IPS-18c (cell line): ENCODE data around the gene CXCL1.
"Not testable (repeated sequence)": the region's sequence is repeated elsewhere in the genome, so short reads cannot be mapped to it uniquely, and the experiment has no call there.

Experiments used
- H3K4me3 ChIP-seq: 2 replicates; pipeline ENCODE4 v1.7.0; 2013; ENCODE audit warnings: low read depth, mild to moderate bottlenecking, low read length, moderate library complexity; ENCODE audit not compliant: insufficient read depth
- H3K9me3 ChIP-seq: one replicate; pipeline ENCODE4 v1.6.1; 2013; ENCODE audit warnings: mild to moderate bottlenecking, low read length, moderate library complexity; ENCODE audit not compliant: control insufficient read depth, insufficient read depth

CXCL1 gene

GRCh38 chr4:73896416-73896815, 27.2 kb downstream of the CXCL1 start:
- Histone ChIP-seq H3K9me3 (no peaks in the 10 kb centered on the region), H3K4me3 (no peak overlapping the region)

DNA sequence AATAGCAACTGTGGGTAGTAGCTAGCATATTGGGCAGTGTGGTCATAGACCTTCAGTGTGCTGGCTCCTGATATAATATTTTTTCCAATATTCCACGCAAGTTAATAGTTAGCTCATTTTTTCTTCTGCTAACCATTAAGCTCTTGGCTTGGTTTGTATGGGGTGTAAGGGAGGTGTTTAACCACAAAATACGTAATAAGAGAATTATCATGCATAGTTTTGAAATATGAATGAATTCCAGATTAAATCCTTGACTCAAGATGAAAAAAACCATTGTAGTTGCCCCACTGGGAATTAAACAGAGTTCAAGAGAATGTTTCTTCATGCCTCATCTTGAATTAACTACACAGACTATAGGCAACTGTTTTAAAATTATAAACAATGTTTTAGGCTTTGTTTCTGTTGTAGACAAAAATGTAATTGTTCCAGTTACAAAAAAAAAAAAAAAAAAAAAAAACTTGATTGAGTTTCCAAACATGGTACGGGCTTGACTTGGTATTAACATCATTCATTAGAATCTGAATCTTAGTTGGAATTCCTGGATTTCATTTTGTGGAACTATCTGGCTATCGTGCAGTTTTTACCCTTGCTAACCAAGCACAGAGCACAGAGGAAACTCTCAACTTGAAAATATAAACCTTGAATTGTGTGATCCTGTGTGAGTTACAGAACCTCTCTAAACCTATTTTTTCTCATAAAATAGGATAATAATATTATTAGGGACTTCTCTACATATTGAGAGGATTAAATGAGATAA, 28.4 kb downstream of the CXCL1 start:
- Histone ChIP-seq H3K4me3 (no peak overlapping the region), H3K9me3 (no peaks in the 10 kb centered on the region)

DNA sequence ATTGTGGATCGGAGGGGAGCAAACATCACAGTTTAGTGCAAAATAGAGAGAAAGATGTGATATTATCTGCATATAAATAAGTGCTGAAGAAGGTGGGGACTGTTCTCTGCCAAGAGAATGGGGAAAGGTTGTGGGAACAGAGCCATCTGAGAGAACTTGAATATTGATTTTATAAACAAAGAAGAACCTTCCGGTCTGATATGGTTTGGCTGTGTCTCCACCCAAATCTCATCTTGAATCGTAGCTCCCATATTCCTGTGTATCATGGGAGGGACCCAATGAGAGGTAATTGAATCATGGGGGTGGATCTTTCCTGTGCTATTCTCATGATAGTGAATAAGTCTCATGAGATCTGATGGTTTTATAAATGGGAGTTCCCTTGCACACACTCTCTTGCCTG, 30.1 kb downstream of the CXCL1 start:
- H3K9me3 ChIP-seq, result not testable (repeated sequence)

GRCh38 chr4:73901031-73901430, 31.8 kb downstream of the CXCL1 start:
- H3K9me3 ChIP-seq, result no peaks in the 10 kb centered on the region
- H3K4me3 ChIP-seq, result no peak overlapping the region

More for the DNA sequence above, 30.1 kb downstream of the CXCL1 start:
- not testable (repeated sequence) for H3K4me3 ChIP-seq

GRCh38 chr4:73902038-73902637, 32.9 kb downstream of the CXCL1 start:
- Histone ChIP-seq H3K9me3 (no peaks in the 10 kb centered on the region), H3K4me3 (no peak overlapping the region)

DNA sequence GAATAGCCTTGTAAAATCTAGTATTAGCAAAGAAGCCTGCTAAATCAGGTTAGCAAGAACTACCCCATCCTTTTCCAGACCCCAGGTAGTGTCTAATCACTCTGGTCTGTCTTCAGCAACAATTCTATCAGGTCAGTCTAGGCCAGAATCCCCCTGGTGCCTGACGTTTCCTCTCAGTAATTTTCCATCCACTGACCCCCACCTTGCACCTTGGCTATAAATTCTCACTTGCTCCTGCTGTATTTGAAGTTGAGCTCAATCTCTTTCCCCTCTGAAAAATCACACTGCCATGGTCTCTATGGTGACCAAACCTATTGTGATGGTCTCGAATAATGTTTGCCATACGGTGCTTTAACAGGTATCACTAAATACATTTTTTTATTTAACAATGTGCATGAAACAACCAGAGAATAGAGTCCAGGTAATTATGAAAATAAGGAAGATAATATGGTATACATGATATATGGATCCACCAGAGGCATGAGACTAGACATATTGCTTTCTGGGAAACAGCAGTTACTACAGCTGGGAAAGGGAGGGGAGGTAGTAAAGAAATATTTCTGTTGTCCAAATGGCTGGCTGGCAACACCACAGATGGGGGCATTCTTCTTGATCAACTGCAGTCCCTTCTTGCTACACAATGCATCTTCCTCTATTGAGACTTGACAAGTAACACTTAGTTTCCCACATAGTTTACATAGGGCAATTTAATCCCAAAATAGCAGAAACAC, 33.8 kb downstream of the CXCL1 start:
- H3K4me3 ChIP-seq, result no peak overlapping the region

GRCh38 chr4:73904491-73904890, 35.3 kb downstream of the CXCL1 start:
- no peak overlapping the region for H3K4me3 ChIP-seq

More for the DNA sequence above, 33.8 kb downstream of the CXCL1 start:
- no peaks in the 10 kb centered on the region for H3K9me3 ChIP-seq

DNA sequence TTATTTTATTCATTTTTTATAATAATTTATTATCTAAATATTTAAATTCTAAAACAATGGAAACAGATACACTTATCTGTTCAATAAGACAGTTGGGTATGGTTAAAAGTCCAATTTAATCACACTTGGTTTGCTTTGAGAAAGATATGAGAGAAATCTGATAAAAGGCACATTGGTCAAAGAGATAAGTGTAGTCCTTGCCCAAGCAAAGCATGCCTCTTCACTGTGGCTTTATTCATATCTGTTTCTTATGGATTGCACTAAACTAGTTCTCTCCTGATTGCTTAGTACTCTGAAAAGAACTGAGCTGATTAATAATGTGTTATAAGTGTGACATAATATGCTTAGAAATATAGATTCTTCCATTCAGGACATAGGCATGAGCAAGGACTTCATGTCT, 39.8 kb downstream of the CXCL1 start:
- no peaks in the 10 kb centered on the region for H3K9me3 ChIP-seq
- H3K4me3 ChIP-seq, result no peak overlapping the region

More at GRCh38 chr4:73904491-73904890, 35.3 kb downstream of the CXCL1 start:
- no peaks in the 10 kb centered on the region for H3K9me3 ChIP-seq

GRCh38 chr4:73911746-73912145, 42.6 kb downstream of the CXCL1 start:
- no peak overlapping the region for H3K4me3 ChIP-seq
- no peaks in the 10 kb centered on the region for H3K9me3 ChIP-seq

DNA sequence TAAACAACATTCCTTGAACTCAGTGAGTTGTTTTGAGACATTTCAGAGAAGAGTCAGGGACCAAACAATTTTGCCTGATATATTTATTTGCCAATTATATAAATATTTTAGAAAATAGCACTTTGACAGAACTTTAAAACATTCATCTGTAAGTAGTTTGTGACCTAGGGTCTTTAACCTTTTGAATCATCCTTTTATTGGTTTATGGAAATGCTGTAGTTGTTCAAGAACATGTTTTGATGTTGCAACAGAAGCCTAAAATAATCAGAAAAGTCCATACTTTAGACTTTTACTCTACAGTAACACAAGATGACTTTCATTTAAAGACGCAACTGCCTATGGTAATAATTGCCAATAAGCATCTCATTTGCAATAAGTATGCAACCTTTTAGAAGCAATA, 43.0 kb downstream of the CXCL1 start:
- no peaks in the 10 kb centered on the region for H3K9me3 ChIP-seq
- H3K4me3 ChIP-seq, result no peak overlapping the region

GRCh38 chr4:73914071-73914470, 44.9 kb downstream of the CXCL1 start:
- Histone ChIP-seq H3K4me3 (no peak overlapping the region), H3K9me3 (no peaks in the 10 kb centered on the region)

- Histone ChIP-seq H3K4me3 (no peak overlapping the region), H3K9me3 (no peaks in the 10 kb centered on the region)
Observed at GRCh38 chr4:73916172-73916925, 47.2 kb downstream of the CXCL1 start.

DNA sequence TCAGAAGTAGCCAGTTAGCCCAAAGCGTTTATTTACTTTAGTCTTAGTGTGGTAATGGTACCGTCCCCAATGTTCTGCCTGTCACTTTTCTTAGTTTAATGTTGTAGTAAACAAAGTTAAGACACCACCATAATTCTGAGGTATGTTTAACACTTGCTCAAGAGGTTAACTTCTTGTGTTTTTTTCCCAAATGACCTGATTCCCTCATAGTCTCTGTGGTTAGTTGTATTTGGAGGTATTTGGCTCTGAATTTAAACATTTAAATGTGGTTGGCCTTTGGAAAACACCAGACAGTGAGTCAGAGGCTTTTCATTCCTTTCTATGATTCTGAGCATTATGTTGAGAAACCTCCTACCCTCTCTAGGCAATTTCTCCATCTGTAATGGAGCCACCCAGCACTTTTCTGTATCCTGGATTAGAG, 47.9 kb downstream of the CXCL1 start:
- no peak overlapping the region for H3K4me3 ChIP-seq
- no peaks in the 10 kb centered on the region for H3K9me3 ChIP-seq

GRCh38 chr4:73918058-73918457, 48.9 kb downstream of the CXCL1 start:
- H3K9me3 ChIP-seq, result no peaks in the 10 kb centered on the region
- H3K4me3 ChIP-seq, result no peak overlapping the region

DNA sequence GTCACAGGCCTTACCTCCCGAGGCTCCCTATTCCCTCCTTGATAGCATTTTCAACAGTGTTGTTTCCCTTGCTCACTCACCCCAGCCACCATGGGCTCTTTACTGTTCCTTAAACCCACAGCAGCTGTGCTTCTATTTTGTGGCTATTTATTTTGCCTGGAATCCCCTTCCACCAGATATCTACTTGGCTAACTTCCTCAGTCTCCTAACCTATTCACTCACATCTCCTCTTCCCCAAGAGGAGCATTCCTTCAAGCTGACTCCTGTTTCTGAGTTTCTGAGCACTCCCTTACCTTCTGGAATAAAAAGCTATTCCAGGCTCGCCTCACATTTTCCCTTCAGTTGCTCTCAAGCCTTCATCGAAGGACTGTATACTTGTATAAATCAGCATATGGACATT, 50.5 kb downstream of the CXCL1 start:
- Histone ChIP-seq H3K9me3 (no peaks in the 10 kb centered on the region), H3K4me3 (no peak overlapping the region)
